NCI-H748 treated with DMSO at 0.1 percent for 48 hours (cell line): ENCODE measurements around the gene MAPK8IP3.

Experiments used
- DNase-seq: peaks from one replicate; lab custom pipeline; 2025; lab: John Stamatoyannopoulos, UW

Gene MAPK8IP3

DNA sequence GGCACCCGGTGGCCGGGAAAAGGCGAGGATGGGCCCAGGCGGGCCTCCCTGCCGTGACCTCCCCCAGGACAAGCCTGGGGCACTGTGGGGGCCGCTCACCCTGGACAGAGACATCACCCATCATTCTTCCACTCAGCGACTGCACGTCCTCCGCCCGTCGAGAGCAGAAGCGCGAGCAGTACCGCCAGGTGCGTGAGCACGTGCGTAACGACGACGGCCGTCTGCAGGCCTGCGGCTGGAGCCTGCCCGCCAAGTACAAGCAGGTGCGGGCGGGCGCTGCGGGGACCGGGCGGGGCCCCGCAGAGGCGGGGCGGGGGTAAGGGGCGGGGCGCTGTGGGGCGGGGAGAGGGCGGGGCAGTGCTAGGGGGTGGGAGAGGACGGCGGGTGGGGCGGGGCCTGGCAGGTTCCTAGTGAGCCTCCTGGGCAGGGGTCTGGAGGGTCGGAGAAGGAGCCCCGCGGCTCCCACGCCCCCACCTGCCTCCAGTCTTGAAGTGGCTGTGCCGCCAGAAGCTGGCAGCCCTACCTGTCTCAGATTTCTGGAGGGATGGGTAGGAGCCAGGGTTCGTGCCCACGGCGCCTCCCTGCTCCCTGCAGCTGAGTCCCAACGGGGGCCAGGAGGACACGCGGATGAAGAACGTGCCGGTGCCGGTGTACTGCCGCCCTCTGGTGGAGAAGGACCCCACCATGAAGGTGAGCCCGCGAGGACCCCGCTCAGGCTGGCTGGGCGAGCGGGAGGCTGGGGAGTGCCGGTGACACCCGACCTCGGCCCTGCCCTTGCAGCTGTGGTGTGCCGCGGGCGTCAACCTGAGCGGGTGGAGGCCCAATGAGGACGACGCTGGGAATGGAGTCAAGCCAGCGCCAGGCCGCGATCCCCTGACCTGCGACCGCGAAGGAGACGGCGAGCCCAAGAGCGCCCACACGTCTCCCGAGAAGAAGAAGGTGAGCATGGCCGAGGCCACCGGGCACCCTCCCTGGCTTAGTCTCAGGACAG is 57.8 kb downstream of the MAPK8IP3 start:
- DNase-seq: no peak

DNA sequence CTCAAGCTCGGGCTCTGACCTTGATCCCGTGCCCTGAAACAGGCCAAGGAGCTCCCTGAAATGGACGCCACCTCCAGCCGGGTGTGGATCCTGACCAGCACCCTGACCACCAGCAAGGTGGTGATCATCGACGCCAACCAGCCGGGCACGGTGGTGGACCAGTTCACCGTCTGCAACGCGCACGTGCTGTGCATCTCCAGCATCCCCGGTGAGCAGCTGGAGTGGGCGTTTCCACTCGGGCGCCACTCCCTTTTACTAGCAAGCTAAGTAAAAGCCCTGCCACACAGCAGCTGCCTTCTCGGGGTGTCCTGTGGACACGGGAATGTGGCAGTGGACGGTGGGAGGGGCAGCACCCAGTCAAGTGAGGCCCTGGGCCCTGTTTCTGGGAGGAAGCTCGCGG is 59.0 kb downstream of the MAPK8IP3 start:
- DNase-seq: no peak

DNA sequence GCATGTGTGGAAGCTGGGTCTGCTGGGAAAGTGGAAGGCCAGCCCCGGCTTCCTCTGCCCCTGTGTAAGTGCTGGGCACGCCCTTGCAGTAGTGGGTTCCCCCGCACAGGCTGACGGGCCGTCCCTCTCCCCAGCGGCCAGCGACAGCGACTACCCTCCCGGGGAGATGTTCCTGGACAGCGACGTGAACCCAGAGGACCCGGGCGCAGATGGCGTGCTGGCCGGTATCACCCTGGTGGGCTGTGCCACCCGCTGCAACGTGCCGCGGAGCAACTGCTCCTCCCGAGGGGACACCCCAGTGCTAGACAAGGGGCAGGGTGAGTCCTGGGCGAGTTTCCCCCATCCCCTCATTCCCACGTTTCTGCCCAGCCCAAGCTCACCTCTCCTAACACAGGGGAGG is 59.8 kb downstream of the MAPK8IP3 start:
- no peak for DNase-seq

DNA sequence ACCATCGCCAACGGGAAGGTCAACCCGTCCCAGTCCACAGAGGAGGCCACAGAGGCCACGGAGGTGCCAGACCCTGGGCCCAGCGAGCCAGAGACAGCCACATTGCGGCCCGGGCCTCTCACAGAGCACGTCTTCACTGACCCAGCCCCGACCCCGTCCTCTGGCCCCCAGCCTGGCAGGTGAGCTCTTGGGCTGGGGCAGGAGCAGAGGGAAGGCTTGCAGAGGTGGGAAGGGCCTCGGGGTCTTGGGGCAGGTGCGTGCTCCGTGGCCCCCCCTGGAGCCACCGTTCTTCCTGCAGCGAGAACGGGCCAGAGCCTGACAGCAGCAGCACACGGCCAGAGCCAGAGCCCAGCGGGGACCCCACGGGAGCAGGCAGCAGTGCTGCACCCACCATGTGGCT is 60.2 kb downstream of the MAPK8IP3 start:
- no peak for DNase-seq

DNA sequence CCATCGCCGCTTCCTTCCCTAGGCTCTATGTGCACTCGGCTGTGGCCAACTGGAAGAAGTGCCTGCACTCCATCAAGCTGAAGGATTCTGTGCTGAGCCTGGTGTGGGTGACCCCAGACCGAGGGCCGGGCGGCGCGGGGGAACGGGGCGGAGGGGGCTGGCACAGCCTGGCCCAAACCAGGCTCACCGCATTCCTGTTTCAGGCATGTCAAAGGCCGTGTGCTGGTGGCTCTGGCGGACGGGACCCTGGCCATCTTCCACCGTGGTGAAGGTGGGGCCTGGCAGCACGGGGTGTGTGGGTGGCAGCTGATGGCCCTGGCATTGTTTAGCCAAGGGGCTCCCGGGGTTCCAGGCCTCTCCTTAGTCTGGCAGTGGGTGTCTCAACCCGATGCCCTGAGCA is 60.7 kb downstream of the MAPK8IP3 start:
- no peak for DNase-seq

DNA sequence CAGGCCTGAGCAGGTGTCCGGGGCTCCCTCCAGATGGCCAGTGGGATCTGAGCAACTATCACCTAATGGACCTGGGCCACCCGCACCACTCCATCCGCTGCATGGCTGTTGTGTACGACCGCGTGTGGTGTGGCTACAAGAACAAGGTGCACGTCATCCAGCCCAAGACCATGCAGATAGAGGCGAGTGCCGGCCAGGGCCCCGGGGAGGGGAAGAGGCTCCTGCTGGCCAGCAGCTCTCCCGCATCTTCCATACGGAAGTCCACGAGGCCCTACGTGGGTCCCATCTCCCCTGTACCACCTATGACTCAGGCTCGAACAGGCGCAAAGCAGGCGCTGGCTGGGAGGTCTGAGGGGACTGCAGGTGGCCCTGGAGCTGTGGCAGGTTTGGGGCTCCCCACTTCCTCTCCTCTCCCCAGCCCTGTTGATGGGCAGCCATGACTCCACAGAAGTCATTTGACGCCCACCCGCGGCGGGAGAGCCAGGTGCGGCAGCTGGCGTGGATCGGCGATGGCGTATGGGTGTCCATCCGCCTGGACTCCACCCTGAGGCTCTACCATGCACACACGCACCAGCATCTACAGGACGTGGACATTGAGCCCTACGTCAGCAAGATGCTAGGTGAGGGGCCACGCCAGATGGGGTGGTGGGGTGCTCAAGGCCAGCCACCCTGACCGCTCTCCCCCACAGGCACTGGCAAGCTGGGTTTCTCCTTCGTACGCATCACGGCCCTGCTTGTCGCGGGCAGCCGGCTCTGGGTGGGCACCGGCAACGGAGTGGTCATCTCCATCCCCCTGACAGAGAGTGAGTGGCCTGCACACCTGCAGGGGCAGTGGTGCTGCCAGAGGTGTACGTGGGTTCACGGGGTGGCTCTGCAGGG is 61.4 kb downstream of the MAPK8IP3 start:
- no peak for DNase-seq

DNA sequence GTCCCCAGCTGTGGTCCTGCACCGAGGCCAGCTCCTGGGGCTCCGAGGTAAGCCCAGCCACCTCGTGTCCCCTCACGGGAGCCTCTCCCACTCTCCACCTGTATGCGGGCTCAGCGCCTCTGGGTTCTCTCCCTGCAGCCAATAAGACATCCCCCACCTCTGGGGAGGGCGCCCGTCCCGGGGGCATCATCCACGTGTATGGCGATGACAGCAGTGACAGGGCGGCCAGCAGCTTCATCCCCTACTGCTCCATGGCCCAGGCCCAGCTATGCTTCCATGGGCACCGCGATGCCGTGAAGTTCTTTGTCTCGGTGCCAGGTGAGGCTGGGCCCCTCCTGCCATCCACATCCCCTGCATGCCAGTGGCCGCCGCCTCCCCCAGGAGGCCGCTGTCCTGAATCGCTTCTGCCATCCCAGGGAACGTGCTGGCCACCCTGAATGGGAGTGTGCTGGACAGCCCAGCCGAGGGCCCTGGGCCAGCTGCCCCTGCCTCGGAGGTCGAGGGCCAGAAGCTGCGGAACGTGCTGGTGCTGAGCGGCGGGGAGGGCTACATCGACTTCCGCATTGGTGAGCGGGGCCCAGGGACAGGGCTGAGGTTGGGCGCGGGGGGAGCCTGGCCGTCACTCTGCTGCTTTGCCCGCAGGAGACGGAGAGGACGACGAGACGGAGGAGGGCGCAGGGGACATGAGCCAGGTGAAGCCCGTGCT is 62.2 kb downstream of the MAPK8IP3 start:
- DNase-seq: no peak

DNA sequence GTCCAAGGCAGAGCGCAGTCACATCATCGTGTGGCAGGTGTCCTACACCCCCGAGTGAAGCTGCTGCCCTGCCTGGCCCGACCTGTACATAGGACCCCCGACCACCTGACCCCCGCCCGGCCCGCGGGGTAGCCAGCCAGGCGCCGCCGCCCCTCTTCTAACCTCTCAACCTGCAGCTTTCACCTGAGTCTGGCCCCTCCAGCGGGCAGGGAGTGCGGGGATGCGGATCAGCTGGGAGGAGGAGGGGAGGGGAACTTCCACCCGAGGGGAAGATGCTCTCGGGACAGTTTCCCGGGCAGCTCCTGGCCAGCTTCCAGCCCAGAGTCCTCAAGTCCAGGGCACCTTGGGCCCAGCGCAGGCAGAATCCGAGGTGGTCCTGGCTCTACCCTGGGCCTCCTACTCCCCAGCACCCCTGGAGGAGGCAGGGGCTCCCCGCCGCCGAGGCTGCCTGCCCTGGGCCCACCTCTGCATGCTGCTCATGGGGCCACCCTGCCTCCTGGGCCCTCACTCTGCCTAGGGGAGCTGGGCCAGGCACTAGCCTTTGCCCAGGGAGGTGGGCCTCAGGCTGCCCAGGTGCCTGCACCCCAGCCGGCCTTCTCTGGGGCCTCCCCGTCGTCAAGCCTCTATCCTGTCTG is 62.9 kb downstream of the MAPK8IP3 start:
- DNase-seq: no peak

DNA sequence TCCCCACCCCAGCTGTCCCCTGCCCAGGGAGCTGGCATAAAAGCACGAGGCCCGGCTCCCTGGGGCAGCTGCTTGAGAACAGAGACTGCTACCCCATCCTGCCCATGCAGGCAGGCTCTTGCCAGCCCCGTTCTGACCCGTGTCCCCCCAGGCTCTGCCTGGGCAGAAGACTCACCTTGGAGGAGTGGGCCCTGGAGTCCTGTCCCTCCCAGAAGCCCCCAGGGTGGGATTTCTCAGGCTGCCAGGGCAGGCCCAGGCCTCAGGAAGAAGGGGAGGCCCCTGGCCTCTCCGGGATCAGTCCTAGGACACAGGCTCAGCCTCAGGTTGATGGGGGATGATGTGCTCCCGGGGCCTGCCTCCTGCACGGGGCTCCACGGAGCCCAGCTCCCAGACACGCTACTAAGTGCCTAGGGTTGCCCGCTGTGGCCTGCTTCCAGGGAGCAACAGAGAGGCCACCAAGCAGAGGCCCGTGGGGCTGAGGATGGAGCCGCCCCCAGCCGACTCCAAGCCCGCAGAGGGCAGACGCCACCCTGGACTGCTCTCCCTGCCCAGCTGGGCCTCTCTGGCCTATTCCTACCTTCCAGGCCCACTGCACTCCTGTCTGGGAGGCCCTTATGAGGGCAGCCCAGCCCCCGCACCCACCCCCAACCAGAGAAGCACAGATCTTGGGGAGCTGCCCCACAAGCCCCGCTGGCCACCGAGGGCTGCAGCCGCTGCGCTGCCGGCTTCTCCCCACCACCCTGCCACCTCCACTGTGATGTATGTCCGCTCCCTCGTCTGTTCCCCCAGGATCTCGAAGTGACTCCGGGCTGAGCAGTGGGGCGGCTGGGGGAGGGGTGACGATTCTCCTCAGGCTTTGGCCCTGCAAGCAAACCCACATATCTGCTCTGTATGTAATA is 63.7 kb downstream of the MAPK8IP3 start:
- DNase-seq: no peak

DNA sequence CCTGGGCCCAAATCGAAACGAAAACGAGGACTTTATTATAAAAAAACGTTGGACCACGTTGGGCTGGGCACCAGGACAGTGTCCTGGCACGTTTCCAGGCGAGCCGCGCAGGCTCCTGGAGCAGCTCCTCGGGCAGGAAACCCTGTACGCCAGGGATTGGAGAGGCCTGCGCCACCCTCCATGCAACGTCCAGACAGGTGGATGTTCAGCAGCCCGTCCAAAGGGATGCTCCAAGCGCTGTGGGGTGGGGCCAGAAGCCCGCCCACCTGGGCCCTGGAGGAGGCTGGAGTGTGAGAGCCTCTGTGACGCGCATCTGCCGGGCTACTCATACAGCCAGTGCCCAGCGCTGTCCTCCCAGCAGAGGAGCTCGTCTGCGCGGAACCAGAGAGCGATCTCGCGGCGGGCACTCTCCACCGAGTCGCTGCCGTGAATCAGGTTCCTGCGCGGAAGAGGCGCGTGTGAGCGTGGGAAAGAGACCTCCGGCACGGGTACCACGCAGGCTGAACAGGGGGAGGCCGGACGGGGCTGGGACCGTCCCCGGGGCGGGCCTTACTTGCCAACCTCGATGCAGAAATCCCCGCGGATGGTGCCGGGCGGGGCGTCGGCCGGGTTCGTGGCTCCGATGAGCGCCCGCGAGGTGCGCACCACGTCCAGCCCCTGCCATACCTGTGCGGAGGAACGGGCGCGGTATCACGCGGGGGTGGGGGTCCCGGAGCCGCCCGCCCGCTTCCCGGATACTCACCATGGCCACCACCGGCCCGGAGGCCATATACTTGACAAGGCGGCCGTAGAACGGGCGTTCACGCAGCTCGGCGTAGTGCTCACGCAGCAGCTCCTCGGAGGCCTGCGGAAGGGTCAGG is 64.6 kb downstream of the MAPK8IP3 start:
- DNase-seq: peak; percentile 21

DNA sequence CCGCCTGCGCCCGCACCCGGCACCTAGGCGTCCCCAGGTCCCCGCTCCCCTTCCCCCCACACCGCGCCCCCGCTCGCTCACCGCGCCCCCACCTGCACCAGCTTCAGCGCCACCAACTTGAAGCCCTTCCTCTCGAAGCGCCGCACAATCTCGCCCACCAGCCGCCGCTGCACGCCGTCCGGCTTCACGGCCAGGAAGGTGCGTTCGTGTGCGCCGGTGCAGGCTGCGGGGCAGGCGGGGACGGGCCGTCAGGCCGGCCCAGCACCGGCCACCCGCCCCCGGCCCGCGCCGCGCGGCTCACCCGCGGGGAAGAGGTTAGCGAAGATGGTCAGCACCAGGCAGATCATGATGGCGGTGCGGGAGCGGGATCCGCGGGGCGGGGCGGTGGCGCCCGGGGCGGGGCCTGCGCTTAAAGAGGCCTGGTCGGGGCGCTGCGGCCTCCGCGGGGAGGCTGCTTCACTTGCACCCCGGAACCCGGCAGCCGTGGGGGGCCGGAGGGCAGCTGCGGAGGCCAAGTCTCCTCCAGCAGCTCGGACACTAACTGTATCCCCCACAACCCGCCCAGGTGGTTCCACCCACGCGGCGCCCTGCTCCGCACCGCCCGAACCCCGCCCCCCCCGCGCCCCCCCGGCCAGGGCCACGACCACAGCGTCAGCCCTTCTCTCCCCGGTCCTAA is 65.3 kb downstream of the MAPK8IP3 start, which contains the start of gene NME3:
Gene NME3, minus strand, starts transcription at position 356 of the 676 bp plus-strand sequence. Its CDS starts 9 bp downstream, at position 347.
- no peak for DNase-seq

DNA sequence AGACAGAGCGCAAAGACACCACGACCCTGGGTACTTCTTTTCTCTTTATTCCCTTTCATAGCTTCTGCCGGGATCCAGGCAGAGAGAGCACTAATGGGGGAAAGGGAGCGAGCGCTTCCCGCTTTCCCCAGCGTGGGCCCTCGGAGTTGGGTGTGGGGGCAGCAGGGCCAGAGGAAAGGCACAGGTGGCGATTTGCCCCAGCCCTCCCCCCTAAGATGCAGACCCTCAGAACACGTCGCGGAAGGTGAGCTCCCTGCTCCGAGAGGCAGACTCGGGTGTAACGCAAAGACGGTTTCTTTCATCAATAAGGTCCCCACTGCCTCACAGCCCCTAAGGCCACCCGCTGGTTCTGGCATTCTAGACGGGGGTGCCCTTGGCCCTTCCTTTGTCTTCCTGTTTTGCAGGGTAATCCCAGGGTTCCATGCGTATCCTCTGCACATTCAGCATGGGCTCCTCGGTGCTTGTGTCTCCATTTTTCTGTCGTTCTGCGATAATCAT is 65.9 kb downstream of the MAPK8IP3 start:
- no peak for DNase-seq

DNA sequence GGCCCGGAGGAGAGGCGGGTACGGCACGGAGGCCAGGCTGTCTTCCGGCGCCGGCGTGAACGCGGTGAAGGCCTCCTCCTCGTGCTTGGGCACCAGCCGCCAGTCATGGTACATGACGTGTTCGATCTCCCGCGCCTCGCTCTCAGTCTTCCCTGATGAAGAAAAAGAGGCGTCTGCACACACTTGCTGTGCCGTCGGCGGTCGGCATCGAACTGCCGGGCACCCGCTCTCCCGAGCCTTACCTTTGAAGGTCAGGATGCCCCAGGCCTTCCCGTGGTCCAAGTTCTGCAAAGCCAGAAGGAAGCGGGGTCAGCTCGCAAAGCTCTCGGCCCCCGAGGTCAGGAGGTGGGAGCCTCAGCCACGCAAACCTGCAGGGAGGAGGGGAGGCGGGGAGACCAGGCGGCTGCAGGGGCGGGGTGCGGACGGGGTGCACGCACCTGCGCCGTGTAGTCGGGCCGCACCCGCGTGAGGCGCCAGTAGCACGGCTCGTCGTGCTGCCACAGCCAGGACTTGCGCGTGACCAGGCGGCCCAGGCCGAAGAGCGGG is 66.4 kb downstream of the MAPK8IP3 start, which contains the start of gene EME2:
Gene EME2, plus strand, starts transcription at position 449 of the 546 bp plus-strand sequence. CDS start 418 bp downstream, outside the sequence.
- DNase-seq: no peak

DNA sequence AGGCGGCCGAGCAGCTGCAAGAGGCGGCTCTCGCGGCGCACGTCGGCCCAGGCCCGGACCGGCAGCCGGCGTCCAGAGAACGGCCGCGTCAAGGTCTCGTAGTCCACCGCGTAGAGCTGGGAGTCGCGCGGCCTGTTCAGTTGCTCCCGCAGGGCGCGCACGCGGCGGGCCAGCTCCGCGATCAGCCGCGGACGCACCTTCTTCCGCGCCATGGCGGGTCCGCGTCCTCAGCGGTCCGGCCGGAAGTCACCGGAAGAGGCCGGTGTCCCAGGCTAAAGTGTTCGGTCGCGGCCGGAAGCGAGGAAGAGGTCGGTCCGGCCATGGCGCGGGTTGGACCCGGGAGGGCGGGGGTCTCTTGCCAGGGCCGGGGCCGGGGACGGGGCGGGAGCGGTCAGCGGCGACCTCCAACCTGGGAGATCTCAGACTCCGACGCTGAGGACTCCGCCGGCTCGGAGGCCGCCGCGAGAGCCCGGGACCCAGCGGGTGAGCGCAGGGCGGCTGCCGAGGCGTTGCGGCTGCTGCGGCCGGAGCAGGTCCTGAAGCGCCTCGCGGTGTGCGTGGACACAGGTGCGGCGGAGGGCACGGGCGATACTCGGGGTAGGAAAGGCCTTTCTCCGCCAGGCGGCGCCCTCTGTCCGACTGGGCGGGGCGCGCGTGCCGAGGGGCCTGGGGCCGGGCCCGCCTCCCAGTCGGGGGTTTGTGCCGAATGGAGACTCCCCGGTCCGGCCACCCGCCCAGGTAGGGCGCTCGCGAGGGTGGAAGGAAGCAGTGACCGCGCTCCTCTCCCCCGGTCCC is 67.1 kb downstream of the MAPK8IP3 start, which contains the start of gene MRPS34:
Gene MRPS34, minus strand, starts transcription at position 227 of the 795 bp plus-strand sequence. Its CDS starts 15 bp downstream, at position 212.
- DNase-seq: peak; percentile 50

DNA sequence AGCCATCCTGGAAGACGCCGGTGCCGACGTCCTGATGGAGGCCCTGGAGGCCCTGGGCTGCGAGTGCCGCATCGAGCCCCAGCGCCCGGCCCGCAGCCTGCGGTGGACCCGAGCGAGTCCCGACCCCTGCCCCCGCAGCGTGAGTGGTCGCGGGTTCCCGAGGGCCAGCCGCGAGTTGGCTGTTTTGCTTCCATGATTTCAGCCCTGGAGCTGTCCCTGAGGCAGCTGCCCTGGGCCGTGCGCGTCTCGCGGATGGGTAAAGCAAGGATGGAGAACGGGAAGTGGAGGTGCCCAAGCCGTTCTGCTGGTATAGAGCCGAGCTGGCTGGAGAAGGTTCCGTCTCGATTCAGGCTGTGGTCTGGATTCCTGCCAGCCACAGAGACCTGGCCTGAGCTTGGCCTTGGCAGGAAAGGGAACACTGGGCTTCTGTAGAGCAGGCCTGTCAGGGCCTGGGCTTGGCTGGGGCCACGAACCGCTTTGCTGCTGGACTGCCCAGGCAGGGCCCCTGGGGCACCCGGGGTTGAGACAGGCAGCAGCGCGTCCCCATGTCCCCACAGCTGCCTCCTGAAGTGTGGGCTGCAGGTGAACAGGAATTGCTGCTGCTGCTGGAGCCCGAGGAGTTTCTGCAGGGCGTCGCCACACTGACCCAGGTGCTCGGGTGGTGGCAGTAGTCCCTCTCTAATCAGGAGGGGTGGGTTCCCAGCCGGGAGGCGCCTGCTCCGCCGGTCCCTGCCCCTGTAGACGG is 67.9 kb downstream of the MAPK8IP3 start:
- no peak for DNase-seq

DNA sequence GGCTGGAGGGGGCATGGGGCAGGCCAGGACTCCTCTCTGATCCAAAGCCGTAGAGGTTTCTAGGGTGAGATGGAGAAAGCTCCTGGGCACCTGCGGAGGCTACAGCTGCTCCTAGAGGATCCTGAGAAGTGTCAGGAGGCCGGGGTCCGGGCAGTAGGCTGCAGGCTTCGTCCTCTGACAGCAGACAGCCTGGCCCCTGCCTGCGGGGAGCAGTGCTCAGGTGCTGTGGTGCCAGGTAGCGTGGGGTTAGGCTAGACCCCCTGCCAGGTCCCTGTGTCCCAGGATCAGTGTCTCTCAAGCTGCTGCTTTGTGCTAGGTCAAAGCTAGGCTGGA is 68.4 kb downstream of the MAPK8IP3 start:
- DNase-seq: no peak
